Large intestine (tissue), 3 donors: ENCODE data around the gene SMAGP. TPM values are rescaled to one million over a fixed set of nuclear protein-coding genes. Genes with fewer than 3 reads are reported as not detected.

ENCODE experiments used
- DNase-seq, 2 donors: peaks; one replicate each; pipeline versions ENCODE4 v3.0.0 to v3.0.0-alpha.2; 2013
- H3K27ac ChIP-seq: one replicate; pipeline ENCODE4 v1.5.1; 2013; ENCODE audit warnings: low read length
- H3K27me3 ChIP-seq: 2 replicates; pipeline ENCODE4 v1.6.1; 2013; ENCODE audit warnings: low read length; ENCODE audit not compliant: control insufficient read depth, insufficient read depth
- H3K36me3 ChIP-seq: 2 replicates; pipeline ENCODE4 v1.6.1; 2013; ENCODE audit warnings: low read length; ENCODE audit not compliant: control insufficient read depth, insufficient read depth
- H3K4me1 ChIP-seq: one replicate; pipeline ENCODE4 v1.6.1; 2013; ENCODE audit warnings: low read length; ENCODE audit not compliant: control insufficient read depth, insufficient read depth
- H3K4me3 ChIP-seq: one replicate; pipeline ENCODE4 v1.5.1; 2013; ENCODE audit warnings: low read length
- H3K9me3 ChIP-seq: one replicate; pipeline ENCODE4 v1.6.1; 2013; ENCODE audit warnings: mild to moderate bottlenecking, low read depth, low read length, moderate library complexity; ENCODE audit not compliant: control insufficient read depth
- WGBS: methylation state at CpG from one replicate; pipeline ENCODE4 v1.1.5; 2013; ENCODE audit warnings: low lambda C conversion rate; ENCODE audit not compliant: insufficient coverage; 5-methylcytosine and 5-hydroxymethylcytosine counted together
- polyA plus RNA-seq: library from polyadenylated mRNA; unstranded; fragments of 120-200 nt; gene quantifications from one replicate; pipeline ENCODE4 v1.2.1, GENCODE V29; 2013

The SMAGP gene
- polyA plus RNA-seq, 1 donor: 25.3 TPM

DNA sequence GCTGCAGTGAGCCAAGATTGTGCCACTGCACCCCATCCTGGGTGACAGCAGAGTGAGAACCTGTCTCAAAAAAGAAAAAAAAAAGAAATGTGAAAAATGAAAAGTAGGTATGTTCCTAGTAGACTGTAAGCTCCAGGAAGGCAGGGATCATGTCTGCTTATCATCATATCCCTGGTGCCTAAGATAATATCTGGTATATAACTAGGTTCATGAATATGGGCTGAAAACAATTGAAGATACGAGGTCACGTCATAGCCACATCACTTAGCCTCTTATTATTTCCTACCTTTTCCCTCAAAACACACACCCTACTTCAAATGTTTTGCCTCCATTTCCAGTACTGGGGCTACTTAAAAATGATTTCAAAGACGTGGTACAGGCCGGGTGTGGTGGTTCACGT is 55.3 kb downstream of the SMAGP start:
- Histone ChIP-seq H3K9me3 (no peaks in the 10 kb centered on the region), H3K36me3 (no peaks in the 10 kb centered on the region), H3K27ac (no peak overlapping the region), H3K4me3 (no peak overlapping the region), H3K27me3 (no peaks in the 10 kb centered on the region), H3K4me1 (peaks cover 11% of the 10 kb centered on the region)
- DNase-seq: no peak
- no CpG with 5 or more reads among the region's 5 CpGs for whole genome bisulfite sequencing

DNA sequence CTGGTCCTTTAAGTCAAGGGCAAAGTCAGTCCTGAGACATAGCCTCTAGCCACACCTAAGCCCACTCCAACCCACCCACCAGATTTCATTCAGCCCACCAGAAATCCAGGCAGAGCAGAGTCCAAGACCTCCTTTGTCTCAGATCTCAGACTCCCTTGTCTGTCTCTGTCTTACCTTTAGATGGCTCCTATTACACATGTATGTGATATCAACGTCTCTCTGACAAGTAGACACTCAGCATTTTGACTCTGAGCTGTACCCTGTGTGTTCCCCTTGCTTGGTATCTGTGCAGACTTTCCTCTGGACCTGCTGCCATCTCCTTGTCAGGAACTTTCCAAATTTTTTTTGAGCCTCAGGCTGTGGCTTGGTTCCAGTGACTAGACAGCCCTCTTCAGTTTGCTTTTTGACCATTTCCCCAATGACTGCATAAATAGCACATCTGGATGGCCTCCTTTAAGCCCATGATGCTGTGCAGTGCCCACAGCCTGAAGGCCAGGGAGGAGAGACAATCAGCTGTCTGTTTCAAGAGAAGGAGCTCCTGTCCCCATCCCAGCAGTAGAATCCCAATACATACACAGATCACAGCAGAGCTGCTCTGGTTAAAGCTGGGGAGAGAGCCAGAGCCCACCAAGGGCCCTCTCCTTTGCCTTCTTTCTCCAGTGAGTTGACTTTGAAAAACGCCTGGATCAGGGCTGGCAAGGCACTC is 59.4 kb downstream of the SMAGP start:
- H3K27me3 ChIP-seq: no peaks in the 10 kb centered on the region
- H3K4me3 ChIP-seq: no peak overlapping the region
- no peak overlapping the region for H3K27ac ChIP-seq
- WGBS: 80% methylated on average over 1 of the region's 2 CpGs
- H3K4me1 ChIP-seq: no peaks in the 10 kb centered on the region
- no peak for DNase-seq
- H3K36me3 ChIP-seq: no peaks in the 10 kb centered on the region
- H3K9me3 ChIP-seq: no peaks in the 10 kb centered on the region

DNA sequence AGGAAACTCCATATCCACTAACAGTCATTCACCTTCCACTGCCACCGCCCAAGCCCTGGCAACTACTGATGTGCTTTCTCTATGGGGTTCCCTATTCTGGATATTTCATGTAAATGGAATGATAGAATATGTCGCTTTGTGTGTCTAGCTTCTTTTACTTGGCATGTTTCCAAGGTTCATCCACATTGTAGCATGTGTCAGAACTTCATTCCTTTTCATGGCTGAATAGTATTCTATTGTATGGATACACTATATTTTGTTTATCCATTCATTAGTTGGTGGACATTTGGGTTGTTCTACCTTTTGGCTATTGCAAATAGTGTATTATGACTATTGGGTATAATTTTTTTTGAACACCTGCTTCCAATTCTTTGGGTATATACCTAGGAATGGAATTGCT is 61.0 kb downstream of the SMAGP start:
- H3K4me1 ChIP-seq: no peaks in the 10 kb centered on the region
- WGBS: no CpG with 5 or more reads among the region's 2 CpGs

DNA sequence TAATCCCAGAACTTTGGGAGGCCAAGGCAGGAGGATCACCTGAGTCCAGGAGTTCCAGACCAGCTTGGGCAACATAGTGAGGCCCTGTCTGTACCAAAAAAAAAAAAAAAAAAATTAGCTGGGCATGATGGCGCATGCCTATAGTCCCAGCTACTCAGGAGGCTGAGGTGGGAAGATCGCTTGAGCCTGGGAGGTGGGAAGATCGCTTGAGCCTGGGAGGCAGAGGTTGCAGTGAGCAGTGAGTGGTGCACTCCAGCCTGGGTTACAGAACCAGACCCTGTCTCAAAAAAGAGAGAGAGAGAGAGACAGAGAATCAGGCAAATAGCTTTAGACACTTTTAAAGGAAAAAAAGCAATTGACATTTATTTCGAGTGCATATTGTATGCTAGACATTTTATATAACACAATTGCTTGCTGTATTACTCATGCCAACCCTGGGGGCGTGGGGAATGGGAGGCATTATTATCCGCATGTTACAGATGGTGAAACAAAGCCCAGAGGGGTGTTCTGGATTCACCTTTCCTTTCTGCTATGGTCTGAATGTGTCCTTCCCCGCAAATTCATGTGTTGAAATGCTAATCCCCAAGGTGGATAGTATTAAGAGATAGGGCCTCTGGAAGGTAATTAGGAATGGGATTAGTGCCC is 62.1 kb downstream of the SMAGP start:
- H3K4me3 ChIP-seq: no peak overlapping the region
- DNase-seq: no peak
- H3K36me3 ChIP-seq: no peaks in the 10 kb centered on the region
- no peaks in the 10 kb centered on the region for H3K27me3 ChIP-seq
- H3K27ac ChIP-seq: no peak overlapping the region
- H3K4me1 ChIP-seq: no peaks in the 10 kb centered on the region
- H3K9me3 ChIP-seq: no peaks in the 10 kb centered on the region
- WGBS: no CpG with 5 or more reads among the region's 7 CpGs

More for the DNA sequence above, 61.0 kb downstream of the SMAGP start:
- Histone ChIP-seq H3K9me3 (no peaks in the 10 kb centered on the region), H3K27me3 (no peaks in the 10 kb centered on the region), H3K27ac (no peak overlapping the region), H3K36me3 (no peaks in the 10 kb centered on the region), H3K4me3 (no peak overlapping the region)
- DNase-seq: no peak

DNA sequence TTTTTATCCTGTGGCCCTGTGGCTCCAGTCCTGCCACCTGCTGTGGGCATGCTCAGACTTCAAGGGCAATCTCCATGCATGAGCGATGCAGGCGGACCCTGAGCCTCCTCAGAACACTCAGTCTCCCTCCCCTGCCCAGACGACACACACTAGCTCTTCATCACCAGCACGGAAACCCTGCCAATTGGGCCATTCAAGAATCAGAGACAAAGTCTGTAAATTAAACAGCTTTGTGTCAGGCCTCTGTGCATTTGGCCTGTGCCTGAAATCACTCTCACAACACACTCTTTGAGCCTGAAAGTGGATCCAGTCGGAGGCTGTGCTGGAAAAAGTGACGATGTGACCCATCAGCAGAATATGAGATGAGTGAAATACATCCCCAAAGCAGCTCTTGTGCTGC is 64.9 kb downstream of the SMAGP start:
- H3K27ac ChIP-seq: no peak overlapping the region
- no peak for DNase-seq
- H3K4me3 ChIP-seq: no peak overlapping the region
- H3K27me3 ChIP-seq: no peaks in the 10 kb centered on the region
- H3K36me3 ChIP-seq: no peaks in the 10 kb centered on the region
- no CpG with 5 or more reads among the region's 6 CpGs for WGBS
- H3K9me3 ChIP-seq: no peaks in the 10 kb centered on the region
- no peaks in the 10 kb centered on the region for H3K4me1 ChIP-seq

DNA sequence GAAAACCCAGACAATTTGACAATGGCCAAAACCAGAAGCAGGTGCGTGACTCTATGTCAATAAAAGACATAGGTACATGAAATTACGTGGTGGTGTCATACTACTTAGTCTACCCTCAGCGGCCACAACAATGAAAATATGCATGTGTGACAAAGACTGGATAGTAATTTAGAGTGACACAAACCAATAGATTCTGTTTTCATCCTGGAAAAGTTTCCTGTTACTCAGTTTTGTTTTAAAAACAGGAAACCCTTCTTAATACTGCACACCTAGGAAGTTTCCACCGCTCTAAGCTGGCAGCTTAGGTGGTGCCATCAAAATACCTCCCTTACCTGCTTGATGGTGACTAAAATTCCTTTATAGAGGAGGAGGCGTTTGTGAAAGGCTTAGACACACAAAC is 67.5 kb downstream of the SMAGP start:
- Histone ChIP-seq H3K9me3 (no peaks in the 10 kb centered on the region), H3K27ac (no peak overlapping the region), H3K4me3 (no peak overlapping the region), H3K36me3 (no peaks in the 10 kb centered on the region), H3K4me1 (no peaks in the 10 kb centered on the region), H3K27me3 (no peaks in the 10 kb centered on the region)
- WGBS: 100% methylated on average over 1 of the region's 5 CpGs
- DNase-seq: no peak

DNA sequence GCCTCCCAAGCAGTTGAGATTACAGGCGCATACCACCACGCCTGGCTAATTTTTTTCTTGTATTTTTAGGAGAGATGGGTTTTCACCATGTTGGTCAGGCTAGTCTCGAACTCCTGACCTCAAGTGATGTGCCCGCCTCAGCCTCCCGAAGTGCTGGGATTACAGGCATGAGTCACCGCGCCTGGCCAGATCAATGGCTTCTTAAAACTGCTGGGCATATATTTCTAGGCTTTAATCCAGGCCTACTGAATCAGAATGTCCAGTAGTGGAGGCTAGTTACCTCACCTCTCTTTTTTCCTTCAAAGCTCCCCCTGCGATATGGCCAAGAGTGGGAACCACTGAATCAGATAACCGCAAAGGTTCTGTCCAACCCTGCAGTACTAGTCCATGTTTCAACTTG is 69.4 kb downstream of the SMAGP start:
- WGBS: no CpG with 5 or more reads among the region's 9 CpGs
- no peak for DNase-seq

DNA sequence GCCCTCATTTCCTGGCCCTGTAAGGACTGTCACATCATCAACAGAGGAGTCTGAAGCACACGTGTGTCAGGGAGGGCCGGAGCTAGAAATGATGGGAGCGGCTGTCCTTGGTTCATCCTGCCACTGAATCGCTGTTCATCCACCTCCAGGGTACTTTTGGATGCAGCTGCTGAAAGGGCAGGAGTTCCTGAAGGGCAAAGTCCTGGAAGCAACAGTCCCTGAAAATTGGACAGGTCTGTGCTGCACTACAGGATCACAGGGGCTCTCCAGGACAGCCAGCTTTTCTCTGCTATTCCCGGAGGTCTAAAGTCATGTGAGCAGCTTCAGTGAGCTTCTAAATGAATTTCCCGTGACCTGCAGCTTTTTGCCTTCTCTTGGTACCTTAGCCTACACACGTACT is 70.1 kb downstream of the SMAGP start:
- Histone ChIP-seq H3K36me3 (no peaks in the 10 kb centered on the region), H3K9me3 (no peaks in the 10 kb centered on the region), H3K27ac (no peak overlapping the region), H3K4me1 (no peaks in the 10 kb centered on the region), H3K27me3 (no peaks in the 10 kb centered on the region), H3K4me3 (no peak overlapping the region)
- WGBS: no CpG with 5 or more reads among the region's 7 CpGs
- DNase-seq: no peak

More for the DNA sequence above, 69.4 kb downstream of the SMAGP start:
- Histone ChIP-seq H3K36me3 (no peaks in the 10 kb centered on the region), H3K27me3 (no peaks in the 10 kb centered on the region), H3K4me3 (no peak overlapping the region), H3K27ac (no peak overlapping the region), H3K4me1 (no peaks in the 10 kb centered on the region), H3K9me3 (no peaks in the 10 kb centered on the region)

DNA sequence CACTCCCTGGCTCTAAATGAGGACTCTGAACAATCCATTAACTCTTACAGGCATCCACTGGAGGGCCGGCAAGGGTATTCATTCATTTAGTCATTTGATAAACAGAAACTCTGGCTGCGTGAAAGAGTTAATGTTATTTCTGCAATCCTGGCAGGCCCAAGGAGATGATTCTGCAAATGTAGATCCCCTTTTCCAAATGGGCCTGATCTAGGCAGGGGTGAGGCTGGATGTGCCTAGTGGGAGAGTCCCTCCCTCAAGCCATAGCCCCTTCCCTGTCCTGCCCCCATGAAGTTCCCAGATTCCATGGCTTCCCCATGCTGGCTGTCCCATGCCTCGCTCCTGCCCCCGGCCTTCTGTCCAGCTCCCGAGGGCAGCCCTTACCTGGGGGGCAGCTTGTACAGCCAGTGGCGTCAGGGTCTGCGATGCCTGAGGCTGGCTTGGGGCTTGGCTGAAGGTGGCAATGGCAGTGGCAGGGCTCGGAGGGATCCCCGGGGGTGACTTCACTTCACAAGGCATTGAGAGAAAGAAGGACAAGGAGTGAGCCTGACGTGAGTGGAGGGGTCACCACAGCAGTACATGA is 70.8 kb downstream of the SMAGP start:
- H3K4me3 ChIP-seq: no peak overlapping the region
- no peaks in the 10 kb centered on the region for H3K36me3 ChIP-seq
- H3K4me1 ChIP-seq: no peaks in the 10 kb centered on the region
- no peaks in the 10 kb centered on the region for H3K27me3 ChIP-seq
- no peak for DNase-seq
- no peaks in the 10 kb centered on the region for H3K9me3 ChIP-seq
- no CpG with 5 or more reads among the region's 10 CpGs for WGBS
- H3K27ac ChIP-seq: no peak overlapping the region

DNA sequence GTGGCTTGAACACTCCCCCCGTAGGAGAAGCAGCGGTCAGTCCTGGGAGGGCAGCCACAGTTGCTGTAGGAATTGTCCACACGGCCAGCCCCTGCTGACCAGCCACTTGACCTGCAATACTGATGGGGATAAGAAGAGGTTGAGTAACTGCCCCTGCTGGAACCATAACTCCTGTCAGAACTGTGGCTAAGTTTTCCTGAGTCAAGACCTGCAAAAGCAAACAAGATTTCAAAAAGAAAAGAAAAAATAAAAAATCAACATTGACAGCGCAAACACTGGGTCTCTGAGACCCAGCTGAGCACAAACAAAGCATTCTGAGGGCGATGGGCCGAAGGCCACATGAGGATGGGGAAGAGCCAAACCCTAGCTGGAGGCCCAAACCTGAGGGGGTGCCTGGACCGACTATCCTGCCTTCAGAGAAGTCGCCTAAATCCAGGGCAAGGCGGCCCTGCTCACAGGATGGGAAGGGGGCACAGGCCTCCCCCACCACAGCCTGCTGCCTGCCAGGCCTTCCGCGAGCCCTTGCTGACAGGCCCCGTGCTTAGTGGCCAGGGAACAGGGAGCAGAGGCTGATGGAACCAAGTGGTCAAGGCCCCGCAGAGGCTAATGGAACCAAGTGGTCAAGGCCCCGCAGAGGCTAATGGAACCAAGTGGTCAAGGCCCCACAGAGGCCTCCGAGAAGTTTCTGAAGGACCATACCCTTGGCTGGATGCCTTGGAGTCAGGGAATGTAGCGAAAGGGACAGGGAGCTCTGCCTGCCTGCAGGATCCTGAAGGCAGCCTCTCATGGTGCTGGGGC is 71.4 kb downstream of the SMAGP start:
- H3K4me1 ChIP-seq: no peaks in the 10 kb centered on the region
- no peaks in the 10 kb centered on the region for H3K36me3 ChIP-seq
- no peak for DNase-seq
- no peaks in the 10 kb centered on the region for H3K27me3 ChIP-seq
- no peaks in the 10 kb centered on the region for H3K9me3 ChIP-seq
- WGBS: 83% methylated on average over 1 of the region's 16 CpGs
- no peak overlapping the region for H3K27ac ChIP-seq
- H3K4me3 ChIP-seq: no peak overlapping the region
